Measurements from ENCODE around the gene C1orf174.
A peak's percentile ranks its signal among the peaks of the same experiment; 100 is the strongest.

Gene C1orf174

DNA sequence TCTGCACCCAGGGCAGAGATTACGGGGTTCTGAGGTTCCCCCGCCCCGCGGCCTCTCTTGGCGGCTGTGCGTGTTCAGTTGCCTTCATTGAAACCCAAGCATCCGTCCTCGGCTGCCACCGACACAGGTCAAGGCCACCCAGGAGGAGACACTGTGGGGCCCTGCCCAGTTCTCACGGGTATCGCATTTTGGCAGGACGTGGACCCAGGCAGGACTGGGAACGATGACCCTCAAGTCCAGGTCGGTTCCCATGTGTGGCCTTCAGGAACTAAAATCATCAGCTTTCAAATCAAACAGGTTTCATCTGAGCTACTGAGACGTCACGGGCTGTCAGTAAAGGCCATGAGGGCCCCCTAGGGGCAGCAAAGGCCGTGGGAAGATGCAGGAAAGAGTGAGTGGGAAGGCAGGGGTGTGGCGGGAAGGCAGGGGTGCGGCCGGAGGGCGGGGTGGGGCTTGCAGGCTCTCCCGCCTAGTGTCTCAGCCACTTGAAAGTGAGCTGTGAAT is 7.0 kb upstream of the C1orf174 start:
- H2BK12ac ChIP-seq (ENCODE audit: low read length), result no peak overlapping the region
- H3K18ac ChIP-seq (ENCODE audit: low read length), result no peak overlapping the region
- H3K27me3 ChIP-seq (ENCODE audit: insufficient read depth, low read length), result no peaks in the 10 kb centered on the region
- no peak overlapping the region for H2AFZ ChIP-seq (ENCODE audit: insufficient read depth, low read length, poor library complexity)
- H3K79me1 ChIP-seq (ENCODE audit: low read length), result no peaks in the 10 kb centered on the region
- no peak overlapping the region for H3K23ac ChIP-seq (ENCODE audit: low read length)
- H3K36me3 ChIP-seq (ENCODE audit: control insufficient read depth in 1 of 2, insufficient read depth in 2 of 2, low read length in 2 of 2), result no peaks in the 10 kb centered on the region
- H3K9me3 ChIP-seq (ENCODE audit: insufficient read depth, low read depth, low read length), result peaks cover 2% of the 10 kb centered on the region
- no peak overlapping the region for H3K9ac ChIP-seq (ENCODE audit: low read length)
- no peak overlapping the region for H4K12ac ChIP-seq (ENCODE audit: low read depth, low read length)
- no peak overlapping the region for H3K27ac ChIP-seq (ENCODE audit: low read depth, low read length)
- no peak overlapping the region for H3K4me2 ChIP-seq (ENCODE audit: low read length)
- H2BK5ac ChIP-seq (ENCODE audit: low read depth, low read length, poor library complexity), result no peak overlapping the region
- no peaks in the 10 kb centered on the region for H3K4me1 ChIP-seq (ENCODE audit: control insufficient read depth in 1 of 2, insufficient read depth in 2 of 2, low read length in 2 of 2)
- H2BK120ac ChIP-seq (ENCODE audit: insufficient read depth, low read length, poor library complexity), result no peak overlapping the region
- peak; percentile 37 to 48 for DNase-seq
- no peak overlapping the region for H3K14ac ChIP-seq (ENCODE audit: low read length)
- H3K4ac ChIP-seq (ENCODE audit: low read depth, low read length), result no peak overlapping the region
- no peak overlapping the region for H4K91ac ChIP-seq (ENCODE audit: low read depth, low read length)
- H2AK5ac ChIP-seq (ENCODE audit: low read length), result no peak overlapping the region
- H4K8ac ChIP-seq (ENCODE audit: low read depth, low read length), result no peak overlapping the region
- no peaks in the 10 kb centered on the region for H3K79me2 ChIP-seq (ENCODE audit: control insufficient read depth, insufficient read depth, low read length, poor library complexity)
- no peak overlapping the region for H3K4me3 ChIP-seq (ENCODE audit: low read depth, low read length)
- no CpG with 5 or more reads among the region's 22 CpGs for WGBS (ENCODE audit: extremely low coverage, insufficient coverage, insufficient read length)

DNA sequence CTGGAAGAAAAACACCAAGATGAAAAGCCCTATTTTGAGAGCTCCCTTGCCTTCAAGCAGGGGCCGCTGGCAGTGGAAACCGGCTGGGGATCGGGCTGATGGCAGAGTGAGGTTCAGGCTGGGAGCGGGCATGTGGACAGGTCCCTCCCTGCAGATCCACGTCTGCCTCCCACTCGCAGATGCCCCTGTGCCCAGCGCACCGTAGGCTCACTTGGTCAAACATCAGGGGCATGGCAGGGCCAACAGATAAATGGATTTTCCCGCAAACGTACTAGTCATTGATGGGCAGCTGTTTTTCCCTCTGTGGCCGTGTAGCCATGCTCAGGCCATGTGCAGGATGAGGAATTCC is 6.6 kb upstream of the C1orf174 start:
- Histone ChIP-seq H2AK5ac (ENCODE audit: low read length) (no peak overlapping the region), H3K27ac (ENCODE audit: low read depth, low read length) (no peak overlapping the region), H4K12ac (ENCODE audit: low read depth, low read length) (no peak overlapping the region), H3K79me2 (ENCODE audit: control insufficient read depth, insufficient read depth, low read length, poor library complexity) (no peaks in the 10 kb centered on the region), H4K91ac (ENCODE audit: low read depth, low read length) (no peak overlapping the region), H2BK120ac (ENCODE audit: insufficient read depth, low read length, poor library complexity) (no peak overlapping the region), H3K36me3 (ENCODE audit: control insufficient read depth in 1 of 2, insufficient read depth in 2 of 2, low read length in 2 of 2) (no peaks in the 10 kb centered on the region), H2AFZ (ENCODE audit: insufficient read depth, low read length, poor library complexity) (no peak overlapping the region), H3K4me1 (ENCODE audit: control insufficient read depth in 1 of 2, insufficient read depth in 2 of 2, low read length in 2 of 2) (no peaks in the 10 kb centered on the region), H3K4ac (ENCODE audit: low read depth, low read length) (no peak overlapping the region), H4K8ac (ENCODE audit: low read depth, low read length) (no peak overlapping the region), H3K27me3 (ENCODE audit: insufficient read depth, low read length) (no peaks in the 10 kb centered on the region), H3K23ac (ENCODE audit: low read length) (no peak overlapping the region), H3K4me2 (ENCODE audit: low read length) (no peak overlapping the region), H3K14ac (ENCODE audit: low read length) (no peak overlapping the region), H3K4me3 (ENCODE audit: low read depth, low read length) (no peak overlapping the region), H3K18ac (ENCODE audit: low read length) (no peak overlapping the region), H3K79me1 (ENCODE audit: low read length) (no peaks in the 10 kb centered on the region), H3K9me3 (ENCODE audit: insufficient read depth, low read depth, low read length) (peaks cover 2% of the 10 kb centered on the region), H3K9ac (ENCODE audit: low read length) (no peak overlapping the region), H2BK5ac (ENCODE audit: low read depth, low read length, poor library complexity) (no peak overlapping the region), H2BK12ac (ENCODE audit: low read length) (no peak overlapping the region)
- WGBS (ENCODE audit: extremely low coverage, insufficient coverage, insufficient read length), result no CpG with 5 or more reads among the region's 11 CpGs
- DNase-seq, result no peak

DNA sequence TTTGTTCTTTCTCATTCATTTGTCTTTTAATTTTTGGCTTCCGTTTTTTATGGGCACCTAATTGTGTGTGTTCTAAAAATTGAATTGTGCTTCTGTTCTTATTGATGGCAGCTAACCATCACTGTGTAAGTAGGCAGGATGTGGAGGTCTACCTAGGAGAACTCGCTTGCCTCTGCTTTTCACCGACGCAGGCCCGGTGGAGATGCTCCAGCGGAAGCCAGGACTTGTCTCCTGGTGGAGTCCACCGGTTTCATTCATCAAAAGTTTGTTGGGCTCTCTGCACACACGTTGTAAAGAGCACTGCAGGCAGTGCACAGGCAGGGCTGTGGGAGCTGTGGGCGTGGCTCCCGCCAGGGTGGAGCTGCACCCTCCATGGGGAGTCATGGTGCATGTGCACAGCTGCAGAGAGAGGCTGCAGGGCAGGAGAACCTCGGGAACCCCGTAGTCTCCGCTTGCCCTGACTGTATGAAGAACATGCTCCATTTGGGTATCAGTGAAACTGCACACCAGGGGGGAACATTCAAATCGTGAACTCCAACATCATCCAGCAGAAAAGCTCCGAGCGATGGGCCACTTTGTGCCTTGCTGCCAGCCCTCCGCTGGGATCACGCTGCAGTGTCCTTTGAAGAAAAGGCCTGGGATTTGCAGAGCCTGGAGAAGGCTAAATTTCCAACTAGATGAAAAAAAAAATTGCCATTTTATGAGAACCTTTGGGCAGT is 6.0 kb upstream of the C1orf174 start:
- Histone ChIP-seq H3K4me1 (ENCODE audit: control insufficient read depth in 1 of 2, insufficient read depth in 2 of 2, low read length in 2 of 2) (no peaks in the 10 kb centered on the region), H4K91ac (ENCODE audit: low read depth, low read length) (no peak overlapping the region), H3K79me2 (ENCODE audit: control insufficient read depth, insufficient read depth, low read length, poor library complexity) (no peaks in the 10 kb centered on the region), H3K4me3 (ENCODE audit: low read depth, low read length) (no peak overlapping the region), H2AK5ac (ENCODE audit: low read length) (no peak overlapping the region), H3K79me1 (ENCODE audit: low read length) (no peaks in the 10 kb centered on the region), H2BK5ac (ENCODE audit: low read depth, low read length, poor library complexity) (no peak overlapping the region), H3K4ac (ENCODE audit: low read depth, low read length) (no peak overlapping the region), H3K9me3 (ENCODE audit: insufficient read depth, low read depth, low read length) (peaks cover 2% of the 10 kb centered on the region), H3K4me2 (ENCODE audit: low read length) (no peak overlapping the region), H4K8ac (ENCODE audit: low read depth, low read length) (no peak overlapping the region), H4K12ac (ENCODE audit: low read depth, low read length) (no peak overlapping the region), H3K18ac (ENCODE audit: low read length) (no peak overlapping the region), H2AFZ (ENCODE audit: insufficient read depth, low read length, poor library complexity) (no peak overlapping the region), H3K9ac (ENCODE audit: low read length) (no peak overlapping the region), H3K27me3 (ENCODE audit: insufficient read depth, low read length) (no peaks in the 10 kb centered on the region), H2BK12ac (ENCODE audit: low read length) (no peak overlapping the region), H3K27ac (ENCODE audit: low read depth, low read length) (no peak overlapping the region), H2BK120ac (ENCODE audit: insufficient read depth, low read length, poor library complexity) (no peak overlapping the region), H3K36me3 (ENCODE audit: control insufficient read depth in 1 of 2, insufficient read depth in 2 of 2, low read length in 2 of 2) (no peaks in the 10 kb centered on the region), H3K23ac (ENCODE audit: low read length) (no peak overlapping the region), H3K14ac (ENCODE audit: low read length) (no peak overlapping the region)
- no CpG with 5 or more reads among the region's 18 CpGs for WGBS (ENCODE audit: extremely low coverage, insufficient coverage, insufficient read length)
- DNase-seq, result no peak

DNA sequence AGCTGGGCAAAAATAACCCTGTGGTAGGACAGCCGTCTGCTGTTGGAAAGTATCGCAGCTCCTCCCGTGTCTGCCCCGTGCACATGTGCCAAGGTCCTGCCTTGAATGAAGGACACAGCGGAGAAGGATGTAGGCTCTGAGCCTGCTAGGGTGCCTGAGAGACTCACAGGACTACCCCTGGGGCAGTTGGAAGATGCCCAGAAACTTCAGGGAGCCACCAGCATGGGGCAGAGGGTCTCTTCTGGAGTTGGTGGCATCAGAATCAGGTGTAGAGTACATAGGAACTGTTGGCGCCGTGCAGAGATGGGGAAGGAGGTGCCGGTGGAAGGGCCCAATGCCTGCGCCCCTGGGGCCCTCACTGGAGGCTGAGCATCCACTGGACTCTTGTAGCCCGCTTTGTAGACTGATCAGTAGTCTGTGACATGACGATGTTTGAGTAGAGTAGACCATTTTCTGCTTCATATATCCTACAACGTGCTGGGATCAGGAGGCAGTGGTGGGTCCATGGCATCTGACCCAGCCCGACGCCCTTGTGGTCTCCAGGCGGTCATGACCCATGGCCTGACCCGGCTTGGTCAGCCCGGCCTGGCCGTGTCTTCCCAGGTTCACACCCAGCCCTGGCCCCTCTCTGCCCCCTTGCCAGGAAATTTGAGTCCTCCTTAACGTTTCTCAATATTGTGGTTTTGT is 5.3 kb upstream of the C1orf174 start:
- Histone ChIP-seq H3K4me2 (ENCODE audit: low read length) (no peak overlapping the region), H3K9ac (ENCODE audit: low read length) (no peak overlapping the region), H3K79me2 (ENCODE audit: control insufficient read depth, insufficient read depth, low read length, poor library complexity) (peaks cover 3% of the 10 kb centered on the region), H2BK5ac (ENCODE audit: low read depth, low read length, poor library complexity) (no peak overlapping the region), H3K18ac (ENCODE audit: low read length) (no peak overlapping the region), H3K4ac (ENCODE audit: low read depth, low read length) (no peak overlapping the region), H2BK12ac (ENCODE audit: low read length) (no peak overlapping the region), H3K9me3 (ENCODE audit: insufficient read depth, low read depth, low read length) (peaks cover 2% of the 10 kb centered on the region), H3K27ac (ENCODE audit: low read depth, low read length) (no peak overlapping the region), H3K4me3 (ENCODE audit: low read depth, low read length) (no peak overlapping the region), H3K79me1 (ENCODE audit: low read length) (peaks cover 6% of the 10 kb centered on the region), H4K91ac (ENCODE audit: low read depth, low read length) (no peak overlapping the region), H3K4me1 (ENCODE audit: control insufficient read depth in 1 of 2, insufficient read depth in 2 of 2, low read length in 2 of 2) (no peaks in the 10 kb centered on the region), H4K12ac (ENCODE audit: low read depth, low read length) (no peak overlapping the region), H3K14ac (ENCODE audit: low read length) (no peak overlapping the region), H2AK5ac (ENCODE audit: low read length) (no peak overlapping the region), H3K23ac (ENCODE audit: low read length) (no peak overlapping the region), H3K27me3 (ENCODE audit: insufficient read depth, low read length) (no peaks in the 10 kb centered on the region), H2AFZ (ENCODE audit: insufficient read depth, low read length, poor library complexity) (no peak overlapping the region), H2BK120ac (ENCODE audit: insufficient read depth, low read length, poor library complexity) (no peak overlapping the region), H3K36me3 (ENCODE audit: control insufficient read depth in 1 of 2, insufficient read depth in 2 of 2, low read length in 2 of 2) (no peaks in the 10 kb centered on the region), H4K8ac (ENCODE audit: low read depth, low read length) (no peak overlapping the region)
- no peak for DNase-seq
- no CpG with 5 or more reads among the region's 19 CpGs for WGBS (ENCODE audit: extremely low coverage, insufficient coverage, insufficient read length)
